Lower leg skin (tissue), 3 donors: ENCODE results near the gene COL8A2.

Experiments used
- CTCF ChIP-seq, 3 donors: fragments of 450-650 bp; IDR thresholded peaks; one replicate each; pipeline ENCODE4 v1.5.1; 2016; ENCODE audit warnings: antibody characterized with exemption in 3 of 3, mild to moderate bottlenecking in 3 of 3, moderate library complexity in 2 of 3
- POLR2A ChIP-seq, 2 donors: fragments of 450-650 bp; IDR thresholded peaks; one replicate each; pipeline ENCODE4 v1.6.1; 2016 to 2017; ENCODE audit warnings: antibody characterized with exemption in 2 of 2, mild to moderate bottlenecking in 1 of 2, moderate library complexity in 1 of 2

DNA sequence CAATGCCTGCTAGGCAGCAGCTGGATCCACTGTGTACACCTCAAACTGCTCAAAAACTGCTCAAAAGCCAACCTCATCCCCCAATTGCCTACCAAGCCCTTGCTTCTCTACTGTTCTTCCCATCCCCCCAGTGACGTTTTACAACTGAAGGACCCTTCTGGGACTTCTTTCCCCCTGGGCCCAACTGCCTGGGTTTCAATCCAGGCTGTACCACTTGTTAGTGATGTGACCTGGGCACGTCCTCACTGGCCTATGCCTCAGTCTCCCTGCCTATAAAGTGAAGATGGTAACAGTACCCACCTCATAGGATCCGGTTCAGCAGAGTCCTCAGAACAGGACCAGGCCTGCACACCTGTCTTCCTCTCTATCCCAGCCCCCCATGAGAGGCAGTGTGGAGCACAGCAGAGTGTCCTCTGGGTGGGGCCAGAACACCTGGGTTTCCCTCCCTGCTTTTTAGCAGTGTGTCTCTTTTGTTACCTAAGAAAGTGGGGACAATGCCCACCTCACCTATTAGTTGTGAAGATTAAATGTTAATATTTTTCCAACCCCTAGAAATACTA, 43.0 kb downstream of the COL8A2 start:
- TF ChIP-seq CTCF (IDR thresholded peaks at IDR 0.05), result no peak
- TF ChIP-seq POLR2A (IDR thresholded peaks at IDR 0.05), result no peak
